Panc1 (cell line): ENCODE results near the gene BCAP29. TPM values are rescaled to one million over a fixed set of nuclear protein-coding genes. Genes with fewer than 3 reads are reported as not detected.

Experiments used
- ATAC-seq: fragments of 200-7000 bp; cut with Tn5 transposase; 2 replicates; pipeline ENCODE4 v1.9.1; 2020; ENCODE audit warnings: mild to moderate bottlenecking, moderate library complexity
- BruUV-seq: library from RNA; stranded (reverse); fragments of 400-500 nt; replicated peaks from 2 replicates; lab custom pipeline; 2021; lab: Mats Ljungman, UMichigan
- CTCF ChIA-PET: fragments of 300-600 bp; sonication (Branson Sonifier 250); formaldehyde crosslinking; loops from one replicate; lab custom pipeline; 2022; ENCODE audit warnings: antibody characterized with exemption; lab: Charles Lee
- POLR2A ChIA-PET: fragments of 300-600 bp; sonication (Branson Sonifier 250); formaldehyde crosslinking; loops from one replicate; lab custom pipeline; 2022; ENCODE audit warnings: antibody characterized with exemption; lab: Charles Lee
- DNase-seq: peaks from one replicate; pipeline ENCODE4 v3.0.0-alpha.2; 2010; ENCODE audit warnings: low read depth, low spot score
- H3K27ac ChIP-seq: 2 replicates; pipeline ENCODE4 v1.5.1; 2011; ENCODE audit warnings: mild to moderate bottlenecking, low read length, inconsistent platforms
- H3K27me3 ChIP-seq: fragments of 200-500 bp; sonication (Bioruptor generic); 2 replicates; pipeline ENCODE4 v1.6.0; 2014; ENCODE audit warnings: low read length, inconsistent platforms; ENCODE audit not compliant: control insufficient read depth, insufficient read depth
- H3K36me3 ChIP-seq: fragments of 200-500 bp; sonication (Bioruptor generic); 2 replicates; pipeline ENCODE4 v1.5.1; 2014; ENCODE audit warnings: inconsistent platforms, mild to moderate bottlenecking, low read length, moderate library complexity; ENCODE audit not compliant: control insufficient read depth, insufficient read depth
- H3K4me1 ChIP-seq: 2 replicates; pipeline ENCODE4 v1.5.1; 2011; ENCODE audit warnings: inconsistent platforms, mild to moderate bottlenecking, low read length, moderate library complexity; ENCODE audit not compliant: control insufficient read depth, insufficient read depth
- H3K4me3 ChIP-seq, 2 experiments: 2 replicates each; pipeline ENCODE4 v1.5.1; 2011 to 2012; ENCODE audit warnings: low read depth in 2 of 2, low read length in 2 of 2, mild to moderate bottlenecking in 2 of 2, inconsistent platforms in 1 of 2, moderate library complexity in 1 of 2
- H3K9me3 ChIP-seq: fragments of 200-500 bp; sonication (Bioruptor generic); 2 replicates; pipeline ENCODE4 v1.5.1; 2014; ENCODE audit warnings: low read depth, mild to moderate bottlenecking, inconsistent platforms, low read length, moderate library complexity; ENCODE audit not compliant: control insufficient read depth, insufficient read depth
- CTCF ChIP-seq: fragments of 450-650 bp; IDR thresholded peaks from 2 replicates; pipeline ENCODE4 v1.5.1; 2017; ENCODE audit warnings: mild to moderate bottlenecking
- POLR2AphosphoS5 ChIP-seq: IDR thresholded peaks from 2 replicates; pipeline ENCODE4 v1.6.1; 2012; ENCODE audit warnings: mild to moderate bottlenecking, low read depth, low read length, moderate library complexity
- REST ChIP-seq, 2 experiments: IDR thresholded peaks; 2 replicates each; pipeline ENCODE4 v1.6.1; 2011 to 2012; ENCODE audit warnings: low read depth in 2 of 2, control low read depth in 1 of 2, low read length in 1 of 2, mild to moderate bottlenecking in 1 of 2, moderate library complexity in 1 of 2; ENCODE audit not compliant: insufficient read depth in 1 of 2
- SIN3A ChIP-seq: IDR thresholded peaks from 2 replicates; pipeline ENCODE4 v1.6.1; 2012; ENCODE audit warnings: low read depth, mild to moderate bottlenecking, low read length, moderate library complexity, borderline replicate concordance; ENCODE audit not compliant: insufficient read depth
- TCF7L2 ChIP-seq: IDR thresholded peaks from 2 replicates; pipeline ENCODE4 v1.6.1; 2011; ENCODE audit warnings: mild to moderate bottlenecking, low read depth, low read length, inconsistent platforms
- in situ Hi-C: cut with HindIII; loops from 2 replicates; pipeline ENCODE4 v1.10.0; 2016; ENCODE audit warnings: low sequenced_read_pairs, low pct_unique_long_range_greater_than_20kb
- intact Hi-C: fragments of 100-400 bp; cut with micrococcal nuclease; formaldehyde crosslinking; loops from one replicate; pipeline ENCODE4 v1.10.0; 2022; ENCODE audit not compliant: unreplicated experiment
- total RNA-seq: library from RNA; stranded (reverse); gene quantifications from one replicate; pipeline ENCODE4 v1.2.1, GENCODE V29; 2021; ENCODE audit not compliant: unreplicated experiment

BCAP29 gene
- total RNA-seq, 1 experiment from 2014 or later, result 71.7 TPM

GRCh38 chr7:107627002-107627401 lies 47.0 kb downstream of the BCAP29 start:
- CTCF ChIA-PET, result no interaction called here
- Histone ChIP-seq H3K9me3 (no peaks in the 10 kb centered on the region), H3K27me3 (no peaks in the 10 kb centered on the region), H3K27ac (no peak overlapping the region), H3K36me3 (no peaks in the 10 kb centered on the region), H3K4me1 (no peaks in the 10 kb centered on the region), H3K4me3 (no peak overlapping the region)
- ATAC-seq, result no peak
- TF ChIP-seq SIN3A (no peak), TCF7L2 (no peak), CTCF (no peak), REST (IDR thresholded peaks at IDR 0.05; ENCODE audit: insufficient read depth in 1 of 2, low read depth in 2 of 2, low read length in 1 of 2) (no peak), POLR2AphosphoS5 (no peak)
- in situ Hi-C loops, result no loop called here
- intact Hi-C loops, result no loop called here
- POLR2A ChIA-PET, result no interaction called here
- DNase-seq, result no peak
- BruUV-seq, result no TSS peak

- DNase-seq (no peak), ATAC-seq (no peak)
- no peak overlapping the region for H3K27ac ChIP-seq
- no peak for TF ChIP-seq TCF7L2
- no peak for TF ChIP-seq SIN3A
- no peak for TF ChIP-seq REST (IDR thresholded peaks at IDR 0.05; ENCODE audit: insufficient read depth in 1 of 2, low read depth in 2 of 2, low read length in 1 of 2)
- TF ChIP-seq POLR2AphosphoS5, result no peak
- no peak for TF ChIP-seq CTCF
- ChIA-PET POLR2A (no interaction called here), CTCF (no interaction called here)
- H3K9me3 ChIP-seq, result no peaks in the 10 kb centered on the region
- H3K36me3 ChIP-seq, result no peaks in the 10 kb centered on the region
- intact Hi-C loops, result no loop called here
- in situ Hi-C loops, result no loop called here
- BruUV-seq, result no TSS peak
- H3K27me3 ChIP-seq, result no peaks in the 10 kb centered on the region
- H3K4me3 ChIP-seq, result no peak overlapping the region
- H3K4me1 ChIP-seq, result no peaks in the 10 kb centered on the region
Measured at GRCh38 chr7:107628461-107629064, 48.5 kb downstream of the BCAP29 start.
